Activated effector memory CD4-positive, alpha-beta T cell treated with Interleukin-2 at 50 U/mL for 16 hours (primary cell): ENCODE results near the gene CDC14C.
"Not testable (repeated sequence)": the region's sequence is repeated elsewhere in the genome, so short reads cannot be mapped to it uniquely, and the experiment has no call there.

Experiments
- DNase-seq: peaks from one replicate; pipeline ENCODE4 v3.0.0-alpha.2; 2020

CDC14C gene

DNA sequence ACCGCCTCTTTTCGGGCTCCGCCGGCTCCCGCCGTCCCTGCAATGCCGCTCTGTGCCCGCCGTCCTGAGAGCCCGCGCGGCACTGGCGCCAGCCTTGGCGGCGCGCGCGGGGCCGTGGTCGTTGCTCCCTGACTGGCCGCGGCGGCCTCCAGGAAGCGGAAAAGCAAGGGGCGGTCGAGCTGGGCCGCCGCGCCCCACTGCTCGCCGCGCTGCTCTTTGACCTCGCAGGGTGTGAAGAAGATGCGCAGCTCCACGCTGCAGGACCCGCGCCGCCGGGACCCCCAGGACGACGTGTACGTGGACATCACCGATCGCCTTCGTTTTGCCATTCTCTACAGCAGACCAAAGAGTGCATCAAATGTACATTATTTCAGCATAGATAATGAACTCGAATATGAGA is at the start of gene CDC14C:
CDC14C (plus strand) TSS at position 115 of the 400 bp plus-strand sequence; CDS start at position 241, 126 bp downstream.
- DNase-seq, result no peak

DNA sequence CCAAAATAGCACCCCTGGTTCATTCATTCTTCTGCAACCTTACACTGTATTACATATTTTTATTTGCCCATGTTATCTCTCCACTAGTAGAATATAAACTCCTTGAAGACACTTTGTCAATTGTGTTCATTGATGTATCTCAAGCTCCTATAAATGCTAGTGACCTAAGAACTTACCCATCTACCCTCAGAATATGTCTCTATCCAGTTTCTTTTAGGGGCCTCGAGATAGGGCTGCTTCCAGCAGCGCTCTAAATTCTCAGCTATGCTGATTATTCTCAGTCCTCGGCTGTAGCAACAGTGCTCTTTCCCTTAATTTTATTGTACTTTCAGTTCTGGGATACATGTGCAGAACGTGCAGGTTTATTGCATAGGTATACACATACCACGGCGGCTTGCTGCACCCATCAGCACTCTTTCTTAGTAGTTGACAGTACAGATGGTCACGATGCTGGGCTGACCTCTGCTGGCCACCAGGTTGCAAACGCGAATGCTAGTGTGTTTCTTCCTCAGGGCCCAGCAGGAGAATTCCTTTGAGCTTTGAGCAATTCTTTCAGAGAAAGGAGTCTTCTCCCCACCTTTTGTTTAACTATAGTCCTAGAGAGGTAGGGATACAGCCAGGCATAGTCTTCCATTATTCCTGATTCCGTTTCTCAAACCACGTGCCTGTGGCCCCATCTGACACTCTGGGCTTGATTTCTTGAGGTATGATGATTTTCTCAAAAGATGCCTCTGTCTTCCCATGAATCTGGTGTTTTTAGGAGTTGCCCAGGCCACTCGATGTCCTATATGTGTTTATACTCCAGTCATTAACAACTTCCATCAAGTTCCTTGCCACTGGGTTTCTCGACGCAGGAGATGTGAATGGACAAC is 49.1 kb upstream of the CDC14C start:
- DNase-seq, result no peak

DNA sequence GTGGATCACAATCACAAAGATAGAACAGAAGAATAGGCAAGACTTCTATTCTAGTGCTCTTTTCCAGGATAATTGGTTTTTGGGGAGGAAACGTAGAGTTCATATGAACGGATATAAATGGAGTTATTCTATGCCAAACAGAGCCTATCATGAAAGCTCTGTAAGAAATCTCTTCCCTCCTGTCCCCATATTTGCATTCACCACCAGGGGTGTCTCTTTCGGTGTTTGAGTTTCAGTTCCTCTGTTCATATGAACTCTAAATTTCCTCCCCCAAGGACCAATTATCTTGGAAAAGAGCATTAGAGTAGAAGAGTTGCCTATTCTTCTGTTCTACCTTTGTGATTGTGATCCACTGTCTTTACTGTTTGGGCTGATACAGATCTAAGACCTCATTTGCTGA is 48.3 kb upstream of the CDC14C start:
- no peak for DNase-seq

DNA sequence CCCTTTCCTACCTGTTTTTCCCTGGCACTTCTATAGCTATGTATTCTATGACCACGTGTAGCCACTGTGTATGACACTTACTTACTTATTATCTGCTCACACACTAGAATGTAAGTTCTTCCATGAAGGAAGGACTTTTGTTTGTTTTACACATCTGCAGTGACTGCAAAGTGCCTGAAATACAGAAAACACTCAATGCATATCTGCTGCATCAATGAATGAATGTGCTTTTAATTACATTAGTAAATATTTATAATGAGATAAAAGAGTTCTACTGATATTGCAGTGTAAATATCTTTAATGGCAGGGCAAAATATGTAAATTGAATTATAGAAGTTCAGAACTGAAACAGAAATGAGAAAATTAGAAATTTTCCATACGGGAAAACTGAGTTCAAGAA is 43.5 kb upstream of the CDC14C start:
- DNase-seq, result no peak

DNA sequence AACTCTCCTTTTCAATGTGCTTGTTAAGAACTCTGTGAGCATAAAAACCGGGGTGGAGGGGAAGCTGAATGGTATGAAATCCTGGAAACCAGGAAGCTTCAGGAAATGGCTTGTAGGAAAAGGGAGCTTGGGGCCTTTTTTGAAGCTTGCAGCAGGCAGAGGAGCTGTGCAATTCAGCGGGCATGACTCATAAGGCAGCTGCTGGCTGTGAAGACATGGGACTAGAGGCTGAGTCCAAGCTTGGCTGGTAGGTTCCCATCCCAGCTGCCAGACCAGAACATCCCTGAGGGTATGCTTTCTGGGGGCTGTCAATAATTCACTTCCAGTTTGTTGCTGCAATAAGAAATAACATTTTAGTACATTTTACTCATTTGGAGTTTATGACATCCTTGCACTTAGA is 36.8 kb upstream of the CDC14C start:
- no peak for DNase-seq

DNA sequence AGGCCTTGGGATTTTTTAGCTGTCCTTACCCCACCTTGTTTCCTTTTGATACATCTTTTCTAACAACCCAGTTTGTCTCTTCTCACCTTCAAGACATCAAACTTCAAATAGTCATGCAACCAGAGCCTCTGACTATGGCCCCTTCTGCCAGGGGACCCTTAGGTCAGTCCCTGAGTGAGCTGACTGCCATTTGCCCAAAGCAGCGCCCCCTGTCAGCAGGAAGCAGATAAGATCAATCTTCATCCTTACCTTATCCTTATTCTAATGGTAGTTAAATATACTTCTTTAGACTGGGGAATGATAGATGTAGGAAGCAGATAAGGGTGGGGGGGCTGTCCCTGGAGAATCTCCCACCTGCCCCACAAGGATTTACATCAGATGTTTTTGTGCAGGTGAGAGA is 29.8 kb upstream of the CDC14C start:
- no peak for DNase-seq

DNA sequence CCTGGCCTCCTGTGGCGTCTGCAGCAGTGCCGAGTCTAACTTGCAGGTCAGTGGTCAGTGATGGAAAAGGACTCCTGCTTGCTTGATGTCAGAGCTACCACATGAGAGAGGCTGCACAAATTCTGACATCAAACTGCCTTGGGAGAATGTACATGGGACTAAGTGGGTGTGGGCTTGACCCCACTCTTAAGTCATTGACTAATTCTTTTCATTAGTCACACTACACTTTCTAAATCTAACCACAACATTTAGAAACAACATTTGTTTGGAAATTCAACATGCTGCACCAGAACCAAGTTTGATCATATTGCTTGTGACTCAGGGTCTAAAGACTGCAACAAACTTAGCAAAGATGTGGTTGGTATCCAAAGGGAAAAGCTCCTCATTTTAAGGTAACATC is 24.4 kb upstream of the CDC14C start:
- DNase-seq, result no peak

DNA sequence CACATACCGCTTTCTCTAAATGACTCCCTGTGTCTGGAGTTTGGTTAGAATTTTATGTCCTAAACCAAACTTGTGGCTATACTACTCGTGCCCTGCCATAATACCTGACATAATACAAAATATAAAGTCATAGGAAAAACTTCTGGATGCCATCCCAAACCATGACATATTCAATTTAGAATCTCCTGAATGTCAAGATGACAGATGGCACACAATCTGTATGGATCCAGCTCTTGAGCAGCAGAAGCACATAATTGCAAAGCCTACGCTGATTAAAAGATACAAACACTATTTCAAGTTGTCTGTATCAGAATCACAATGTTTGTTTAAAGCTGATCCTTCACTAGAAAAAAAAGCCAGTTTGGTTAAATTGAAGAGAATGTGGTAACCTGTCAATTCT is 22.4 kb upstream of the CDC14C start:
- DNase-seq, result no peak

DNA sequence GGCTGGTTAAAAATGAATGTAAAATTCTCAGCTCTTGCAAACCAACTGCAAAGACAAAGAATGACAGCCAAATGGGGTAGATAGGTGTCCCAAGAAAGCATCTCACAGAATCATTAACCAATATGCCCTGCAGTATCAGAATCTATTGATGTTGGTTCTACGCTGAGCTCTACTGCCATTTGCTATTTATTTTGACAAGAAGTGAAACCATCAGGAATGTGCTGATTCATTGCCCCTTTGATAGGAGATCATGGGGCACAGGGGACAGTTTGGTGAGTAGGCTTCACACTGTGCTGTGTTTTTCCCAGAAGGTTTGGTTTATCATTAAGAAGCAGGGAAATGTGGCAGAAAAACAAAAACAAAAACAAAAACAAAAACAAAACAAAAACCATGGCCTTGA is 19.4 kb upstream of the CDC14C start:
- no peak for DNase-seq

DNA sequence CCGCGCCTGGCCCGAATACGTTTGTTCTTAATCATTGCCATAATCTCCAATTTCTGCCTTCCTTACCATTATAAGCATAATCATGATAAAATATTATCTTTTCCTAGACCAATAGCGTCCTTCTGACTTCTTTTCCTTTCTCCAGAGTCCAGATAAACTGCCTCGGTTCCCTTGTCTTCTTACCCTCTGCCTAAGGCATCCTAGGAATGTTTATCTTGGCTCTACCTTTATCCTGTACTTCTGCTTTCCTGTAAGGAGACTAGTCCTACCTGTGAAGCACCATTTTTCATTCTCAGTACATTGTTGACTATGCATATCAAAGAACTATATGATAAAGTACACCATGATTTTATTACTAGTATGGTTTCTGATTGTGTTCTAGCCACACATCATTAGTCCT is 18.7 kb upstream of the CDC14C start:
- DNase-seq, result not testable (repeated sequence)

DNA sequence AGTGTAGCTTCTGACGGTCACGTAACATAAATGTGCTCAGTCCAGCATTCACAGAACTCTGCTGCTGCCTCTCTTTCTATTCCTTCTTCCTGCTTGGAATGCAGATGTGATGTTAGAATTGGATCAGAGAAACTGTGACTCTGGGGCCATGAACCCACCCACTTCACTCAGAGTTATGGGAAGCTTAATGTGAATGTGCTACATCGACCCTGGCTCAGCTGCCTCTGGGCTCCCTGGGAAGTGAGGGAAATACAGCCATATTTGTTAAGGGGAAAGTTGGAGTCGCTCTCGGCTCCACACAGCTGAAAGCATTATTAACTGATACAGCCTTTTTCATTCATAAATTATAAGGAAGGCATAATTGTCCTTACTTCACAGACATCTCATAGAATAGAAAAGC is 14.5 kb upstream of the CDC14C start:
- not testable (repeated sequence) for DNase-seq

DNA sequence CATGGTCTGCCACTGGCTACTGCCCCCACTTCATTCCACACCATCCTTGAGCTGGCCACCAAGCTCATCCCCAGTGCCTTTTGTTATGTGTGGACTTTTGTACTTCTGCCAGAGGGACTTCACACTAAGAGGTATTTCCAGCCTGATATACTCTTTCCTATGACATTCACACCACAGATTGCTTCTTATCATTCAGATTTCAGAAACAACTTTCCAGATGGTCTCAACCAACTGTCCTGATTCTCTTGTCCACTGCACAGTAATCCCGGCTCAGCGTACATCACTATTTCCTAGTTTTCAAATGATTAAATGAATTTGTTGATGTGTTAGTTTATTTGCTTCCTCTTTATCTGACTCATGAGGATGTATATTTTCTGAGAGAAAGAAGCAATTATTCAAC is 7.1 kb downstream of the CDC14C start:
- no peak for DNase-seq

DNA sequence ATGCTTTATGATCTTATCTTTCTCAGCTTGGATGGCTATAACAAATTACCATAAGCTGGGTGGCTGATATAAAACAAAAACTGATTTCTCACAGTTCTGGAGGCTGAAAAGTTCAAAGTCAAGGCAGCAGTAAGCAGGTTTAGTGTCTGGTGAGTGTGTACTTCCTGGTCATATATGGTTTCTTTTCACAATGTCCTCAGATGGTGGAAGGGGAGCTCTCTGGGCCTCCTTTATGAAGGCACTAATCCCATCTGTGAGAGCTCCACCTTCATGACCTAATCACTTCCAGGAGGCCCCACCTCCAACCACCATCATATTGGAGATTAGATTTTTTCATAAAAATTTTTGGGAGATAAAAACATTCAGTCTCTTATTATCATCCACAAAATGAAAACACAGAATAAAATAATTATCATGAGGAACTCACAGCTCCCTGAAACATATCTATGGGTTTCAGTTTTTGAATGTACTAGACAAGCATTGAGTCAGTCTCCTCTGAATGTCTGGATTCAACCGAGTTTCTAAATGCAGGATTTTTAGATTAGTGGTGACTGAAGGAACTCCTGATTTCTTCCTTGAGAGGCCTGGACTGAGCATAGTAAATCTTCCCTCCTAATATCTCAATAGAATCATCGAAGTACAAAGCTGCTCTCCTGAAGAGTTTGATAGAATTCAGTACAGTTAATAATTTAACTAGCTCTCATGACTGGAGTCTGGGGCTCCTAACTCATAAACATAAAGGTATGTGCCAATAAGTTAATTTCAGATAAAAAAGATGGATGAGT is 8.0 kb downstream of the CDC14C start:
- no peak for DNase-seq

DNA sequence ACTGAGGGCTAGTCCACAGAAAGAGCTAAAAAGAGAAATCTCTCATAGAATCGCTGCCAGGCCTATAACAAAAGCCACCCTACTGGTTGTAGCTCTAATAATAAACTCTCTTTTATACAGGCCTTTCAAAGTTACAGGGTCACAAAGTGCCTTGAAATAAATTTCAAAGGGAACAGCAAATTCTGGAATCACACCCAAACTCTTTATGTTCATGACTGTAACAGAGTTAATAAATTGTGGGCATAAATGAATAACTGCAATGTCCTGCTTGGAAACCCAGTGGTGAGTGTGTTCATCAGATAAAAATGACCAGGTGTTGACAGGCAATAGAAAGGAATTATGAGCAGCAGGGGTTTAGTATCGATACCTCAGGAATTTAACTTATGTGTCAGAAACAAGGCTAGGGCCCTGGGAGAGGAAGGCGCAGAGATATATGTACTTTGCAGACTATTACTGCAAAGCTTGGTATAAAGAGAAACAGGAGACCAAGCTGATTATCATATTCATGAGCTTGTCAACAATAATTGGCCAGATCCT is 9.3 kb downstream of the CDC14C start:
- no peak for DNase-seq

DNA sequence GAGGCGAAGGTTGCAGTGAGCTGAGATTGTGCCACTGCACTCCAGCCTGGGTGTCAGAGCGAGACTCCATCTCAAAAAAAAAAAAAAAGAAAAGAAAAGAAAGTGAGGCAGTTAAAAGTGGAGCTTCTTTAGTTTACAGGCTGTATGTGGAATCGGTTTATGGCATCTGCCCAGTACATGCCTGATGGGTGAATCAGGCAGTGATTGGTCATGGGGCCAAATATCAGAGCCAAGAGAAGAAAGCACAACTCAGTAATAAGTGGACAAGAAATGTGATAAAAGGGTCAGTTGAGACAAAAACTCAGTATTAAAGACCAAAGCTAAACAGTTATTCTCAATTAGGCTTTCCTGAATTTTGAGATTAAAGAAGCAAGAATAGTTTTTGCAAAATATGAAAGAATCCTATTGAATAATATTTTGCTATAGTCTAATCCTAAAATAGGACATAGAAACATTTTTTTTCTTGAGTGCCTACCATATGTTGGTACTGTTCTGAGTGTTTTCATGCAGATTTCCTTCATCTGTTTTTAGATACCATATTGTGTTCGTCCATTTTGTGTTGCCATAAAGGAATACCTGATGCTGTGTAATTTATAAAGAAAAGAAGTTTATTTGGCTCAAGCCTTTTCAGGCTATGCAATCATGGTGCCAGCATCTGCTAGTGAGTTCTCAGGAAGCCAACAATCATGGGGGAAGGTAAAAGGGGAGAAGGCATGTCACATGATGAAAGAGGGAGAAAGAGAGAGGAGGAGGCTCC is 14.4 kb downstream of the CDC14C start:
- no peak for DNase-seq

DNA sequence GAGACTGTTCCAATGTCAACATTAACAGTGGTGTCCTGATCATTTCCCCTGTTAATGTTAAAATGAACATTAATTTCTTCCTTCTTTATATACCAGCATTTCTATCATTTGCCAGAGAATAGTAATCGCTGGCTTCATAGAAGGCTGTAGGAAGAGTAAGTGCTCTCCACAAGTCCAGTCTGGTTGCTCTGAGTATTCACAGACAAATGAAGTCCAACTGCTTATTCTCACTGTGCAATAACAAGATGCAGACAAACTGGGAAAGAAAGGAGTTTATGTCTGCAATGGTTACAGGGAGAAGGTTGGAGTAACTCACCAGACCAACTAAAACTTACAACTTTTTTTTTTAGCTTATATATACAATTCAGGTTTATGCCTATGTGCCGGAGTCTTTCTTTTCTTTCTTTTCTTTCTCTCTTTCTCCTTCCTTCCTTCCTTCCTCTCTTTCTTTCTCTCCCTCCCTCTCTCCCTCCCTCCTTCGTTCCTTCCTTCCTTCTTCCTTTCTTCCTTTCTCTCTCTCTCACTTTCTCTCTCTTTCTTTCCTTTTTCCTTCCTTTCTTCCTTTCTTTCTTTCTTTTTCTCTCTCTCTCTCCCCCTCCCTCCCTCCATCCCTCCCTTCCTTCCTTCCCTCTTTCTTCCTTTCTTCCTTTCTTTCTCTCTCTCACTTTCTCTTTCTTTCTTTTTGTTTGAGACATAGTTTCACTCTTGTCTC is 19.1 kb downstream of the CDC14C start:
- no peak for DNase-seq

DNA sequence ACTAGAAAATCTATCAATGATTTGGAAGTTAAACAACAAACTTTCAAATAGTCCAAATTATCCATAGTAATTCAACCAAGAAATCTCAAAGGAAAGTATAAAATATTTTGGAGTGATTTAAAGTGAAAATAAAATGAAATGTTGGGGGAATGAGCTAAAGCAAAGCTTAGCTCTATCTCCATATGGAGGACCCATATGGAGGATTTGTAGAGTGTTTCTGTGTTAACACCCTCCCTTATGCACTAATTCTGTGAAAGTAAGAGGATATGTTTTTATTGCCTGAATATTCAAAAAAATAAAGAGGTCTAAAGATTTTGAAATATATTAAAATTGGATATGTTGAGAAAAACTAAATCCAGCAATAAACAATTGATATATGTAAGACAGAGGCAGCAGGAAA is 31.6 kb downstream of the CDC14C start:
- DNase-seq, result no peak

DNA sequence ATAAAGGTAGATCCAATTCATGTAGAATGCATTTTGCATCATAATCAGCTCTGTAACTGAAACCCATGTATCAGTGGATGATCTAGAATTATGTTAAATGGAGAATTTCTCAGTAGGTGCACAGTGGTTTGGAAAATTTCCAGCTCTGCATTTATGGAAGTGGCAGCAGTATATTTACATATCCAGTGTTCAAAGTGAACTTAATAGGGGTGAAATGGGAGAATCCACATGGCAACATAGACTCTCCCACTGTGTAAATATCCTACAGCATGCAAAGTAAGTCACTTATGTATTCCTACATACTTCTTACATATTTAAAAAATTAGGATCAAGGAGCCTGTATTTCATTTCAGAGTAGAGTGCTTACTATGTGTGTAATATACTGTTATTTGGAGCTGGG is 35.3 kb downstream of the CDC14C start:
- DNase-seq, result no peak

DNA sequence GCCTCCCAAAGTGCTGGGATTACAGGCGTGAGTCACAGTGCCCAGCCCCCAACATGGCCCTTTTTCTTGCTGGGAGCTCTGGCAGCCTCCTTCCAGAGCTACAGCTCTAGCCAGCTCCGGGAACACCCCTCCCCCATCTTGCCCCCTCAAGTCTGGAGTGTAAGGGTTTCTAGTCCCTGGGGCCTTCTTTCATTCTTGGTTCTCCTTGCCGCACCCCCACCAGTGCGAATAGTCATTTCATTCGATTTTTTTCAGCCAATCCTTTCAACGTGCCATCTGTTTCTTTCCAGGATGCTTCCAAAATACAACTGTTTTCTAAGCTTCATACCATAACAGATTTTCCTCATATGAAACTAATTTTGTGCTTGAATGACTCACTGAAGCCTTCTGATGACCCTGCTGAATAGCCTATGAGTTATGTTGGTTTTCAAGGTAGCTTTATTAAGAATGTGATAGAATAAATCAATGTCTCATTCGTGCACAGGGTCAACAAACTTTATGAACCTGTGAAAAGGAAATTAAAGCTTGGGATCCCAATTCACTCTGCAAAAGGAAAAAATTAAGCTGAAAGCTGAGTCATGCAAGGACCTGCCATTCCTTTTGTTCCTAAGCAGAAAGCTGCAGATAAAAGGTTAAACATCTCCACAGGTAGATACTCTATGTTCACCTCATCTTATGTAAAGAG is 38.6 kb downstream of the CDC14C start:
- DNase-seq, result no peak

DNA sequence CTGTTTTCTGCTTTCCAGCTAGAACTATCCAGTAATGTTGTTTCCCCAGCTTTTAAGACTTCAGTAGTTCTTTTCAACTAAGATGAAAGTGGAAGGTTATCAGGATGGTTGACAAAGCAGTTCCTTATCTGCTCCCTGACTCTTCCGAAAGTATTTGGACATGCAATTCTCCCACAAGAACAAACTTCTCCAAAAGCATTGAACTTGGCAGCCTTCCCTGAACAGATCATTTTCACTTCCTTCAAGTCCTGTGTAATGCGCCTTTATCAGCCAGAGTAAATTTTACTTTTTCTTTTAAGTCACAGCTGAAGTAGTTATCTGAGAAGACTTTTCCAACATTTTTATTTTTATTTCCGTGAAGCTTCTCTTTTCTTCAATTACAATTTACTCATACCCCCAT is 39.7 kb downstream of the CDC14C start:
- DNase-seq, result no peak

DNA sequence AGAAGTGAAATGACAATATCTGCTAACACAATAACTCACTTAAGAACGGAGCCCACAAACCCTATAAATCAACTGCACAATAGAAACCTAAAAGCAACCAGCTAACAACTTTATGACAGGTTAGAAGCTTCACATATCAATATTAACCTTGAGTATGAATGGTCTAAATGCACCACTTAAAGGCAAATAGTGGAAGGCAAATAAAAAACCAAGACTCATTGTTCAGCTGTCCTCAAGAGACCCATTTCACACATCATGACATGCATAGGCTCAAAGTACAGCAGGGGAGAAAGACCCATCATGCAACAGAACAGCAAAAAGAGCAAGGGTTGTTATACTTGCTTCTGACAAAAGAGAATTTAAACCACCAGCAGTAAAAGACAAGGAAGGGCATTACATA is 46.8 kb downstream of the CDC14C start:
- DNase-seq, result no peak

DNA sequence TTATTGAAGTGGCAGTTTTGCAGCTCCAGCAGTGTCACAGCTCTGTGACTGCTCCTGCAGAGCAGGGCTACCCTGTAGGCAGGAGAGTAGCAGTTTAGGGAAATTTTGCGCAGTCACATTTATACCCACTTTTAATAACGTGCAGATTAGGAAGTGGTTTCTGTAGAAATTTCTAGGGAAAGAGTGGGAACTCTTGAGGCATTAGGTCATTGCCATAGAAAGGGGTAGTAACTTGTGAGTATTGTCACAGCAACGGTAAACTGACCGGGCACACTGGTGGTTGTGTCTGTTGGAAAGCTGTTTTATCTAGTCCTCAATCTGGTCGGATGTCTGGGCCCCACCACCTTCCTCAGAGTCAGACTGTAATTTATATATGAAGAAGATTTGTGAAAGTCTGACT is 51.9 kb downstream of the CDC14C start:
- DNase-seq, result no peak
